PC-3 (cell line): ENCODE results near the gene TP53BP1. TPM values are rescaled to one million over a fixed set of nuclear protein-coding genes. Genes with fewer than 3 reads are reported as not detected.

Experiments used
- ATAC-seq: fragments of 200-7000 bp; cut with Tn5 transposase; 2 replicates; pipeline ENCODE4 v1.9.1; 2020; ENCODE audit warnings: mild to moderate bottlenecking, moderate library complexity
- BruUV-seq: library from RNA; stranded (reverse); fragments of 400-500 nt; replicated peaks from 2 replicates; lab custom pipeline; 2021; lab: Mats Ljungman, UMichigan
- CTCF ChIA-PET: fragments of 300-600 bp; sonication (Branson Sonifier 250); formaldehyde crosslinking; loops from one replicate; lab custom pipeline; 2022; ENCODE audit warnings: antibody characterized with exemption; lab: Charles Lee
- POLR2A ChIA-PET: fragments of 300-600 bp; sonication (Branson Sonifier 250); formaldehyde crosslinking; loops from one replicate; lab custom pipeline; 2022; ENCODE audit warnings: antibody characterized with exemption; ENCODE audit not compliant: unreplicated experiment; lab: Charles Lee
- DNase-seq: peaks from one replicate; pipeline ENCODE4 v3.0.0-alpha.2; 2015
- H2AFZ ChIP-seq: fragments of 300-600 bp; sonication (generic); 2 replicates; pipeline ENCODE4 v1.6.0; 2016; ENCODE audit warnings: antibody characterized with exemption, low read length
- H3F3A ChIP-seq: fragments of 300-600 bp; sonication (generic); one replicate; pipeline ENCODE4 v1.6.0; 2017; ENCODE audit warnings: antibody characterized with exemption, low read length, control low read depth, mild to moderate bottlenecking; ENCODE audit not compliant: unreplicated experiment
- H3K27ac ChIP-seq: fragments of 300-600 bp; sonication (generic); 2 replicates; pipeline ENCODE4 v1.5.1; 2016; ENCODE audit warnings: mild to moderate bottlenecking, low read length
- H3K27me3 ChIP-seq: fragments of 300-600 bp; sonication (generic); 2 replicates; pipeline ENCODE4 v1.6.1; 2016; ENCODE audit warnings: low read length, mixed read lengths
- H3K36me3 ChIP-seq: fragments of 300-600 bp; sonication (generic); 2 replicates; pipeline ENCODE4 v1.6.1; 2016; ENCODE audit warnings: low read depth, mixed run types, low read length, mixed read lengths
- H3K4me1 ChIP-seq: fragments of 300-600 bp; sonication (generic); 2 replicates; pipeline ENCODE4 v1.5.1; 2016; ENCODE audit warnings: low read length; ENCODE audit not compliant: insufficient read depth
- H3K4me2 ChIP-seq: fragments of 300-600 bp; sonication (generic); 2 replicates; pipeline ENCODE4 v1.6.0; 2016; ENCODE audit warnings: low read length
- H3K4me3 ChIP-seq: fragments of 300-600 bp; sonication (generic); 2 replicates; pipeline ENCODE4 v1.5.1; 2016; ENCODE audit warnings: mild to moderate bottlenecking, low read length, mixed read lengths
- H3K79me2 ChIP-seq: fragments of 300-600 bp; sonication (generic); 2 replicates; pipeline ENCODE4 v1.6.1; 2017; ENCODE audit warnings: low read length, mixed read lengths
- H3K9ac ChIP-seq: fragments of 300-600 bp; sonication (generic); 2 replicates; pipeline ENCODE4 v1.6.0; 2016; ENCODE audit warnings: mild to moderate bottlenecking, low read length
- H3K9me2 ChIP-seq: fragments of 300-600 bp; sonication (generic); replicated peaks from 2 replicates; pipeline ENCODE4 v1.6.1; 2016; ENCODE audit warnings: mixed run types, low read length, mixed read lengths
- H3K9me3 ChIP-seq: fragments of 300-600 bp; sonication (generic); 2 replicates; pipeline ENCODE4 v1.6.1; 2016; ENCODE audit warnings: low read length, mixed read lengths
- H4K20me1 ChIP-seq: fragments of 300-600 bp; sonication (generic); 2 replicates; pipeline ENCODE4 v1.6.1; 2016; ENCODE audit warnings: low read length, mixed read lengths
- EZH2 ChIP-seq: fragments of 300-600 bp; sonication (generic); IDR thresholded peaks from one replicate; pipeline ENCODE4 v1.6.1; 2017; ENCODE audit warnings: antibody characterized with exemption, mild to moderate bottlenecking, low read length; ENCODE audit not compliant: unreplicated experiment
- EZH2phosphoT487 ChIP-seq: fragments of 300-600 bp; sonication (generic); IDR thresholded peaks from 2 replicates; pipeline ENCODE4 v1.6.1; 2018; ENCODE audit warnings: mild to moderate bottlenecking, antibody characterized with exemption, low read length, borderline replicate concordance
- intact Hi-C: fragments of 100-400 bp; cut with micrococcal nuclease; formaldehyde crosslinking; loops from 2 replicates; pipeline ENCODE4 v1.9.0; 2023
- total RNA-seq: library from RNA; depleted of rRNA; stranded (reverse); fragments of >200 nt; gene quantifications from 2 replicates; pipeline ENCODE4 v1.2.3, GENCODE V29; 2014
- TF ChIP-seq, protein P1 (sequence below): fragments of 300-600 bp; sonication (generic); conservative IDR thresholded peaks from 2 replicates; pipeline ENCODE4 v1.5.1; 2017; ENCODE audit warnings: antibody characterized with exemption, low read depth, mild to moderate bottlenecking, low read length

The TP53BP1 gene
- total RNA-seq, 1 experiment from 2014 or later = 55.7 TPM

DNA sequence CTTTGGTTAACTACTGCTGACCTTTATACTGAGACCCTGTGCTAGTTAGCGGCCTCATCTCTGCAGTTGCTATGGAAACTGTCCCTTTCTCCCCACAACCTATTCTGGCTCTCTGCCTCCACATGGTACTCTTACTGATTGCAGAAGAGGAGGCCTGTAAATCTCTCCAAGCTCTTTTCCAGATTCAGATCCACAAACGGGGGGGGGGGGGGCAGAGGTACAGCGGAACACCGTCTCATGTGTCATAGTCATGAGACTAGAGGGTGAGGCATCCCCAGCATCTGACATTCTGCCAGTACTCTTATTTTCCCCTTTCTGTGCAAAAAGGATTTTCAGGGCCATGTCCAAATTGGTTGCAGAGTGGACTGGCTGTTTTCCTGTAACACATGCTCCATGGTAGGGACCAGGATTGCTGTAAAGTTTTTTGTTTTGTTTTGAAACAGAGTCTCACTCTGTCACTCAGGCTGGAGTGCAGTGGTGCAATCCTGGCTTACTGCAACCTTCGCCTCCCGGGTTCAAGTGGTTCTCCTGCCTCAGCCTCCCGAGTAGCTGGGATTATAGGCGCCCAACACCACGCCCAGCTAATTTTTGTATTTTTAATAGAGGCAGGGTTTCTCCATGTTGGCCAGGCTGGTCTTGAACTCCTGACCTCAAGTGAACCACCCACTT is 16.2 kb upstream of the TP53BP1 start:
- Histone ChIP-seq H2AFZ (no peak overlapping the region), H3K4me1 (peaks cover 9% of the 10 kb centered on the region), H3K4me3 (no peak overlapping the region), H3K79me2 (no peaks in the 10 kb centered on the region), H3K9ac (no peak overlapping the region), H4K20me1 (no peaks in the 10 kb centered on the region), H3K9me2 (no peaks in the 10 kb centered on the region), H3K36me3 (no peaks in the 10 kb centered on the region), H3K9me3 (no peaks in the 10 kb centered on the region), H3K4me2 (no peak overlapping the region), H3K27ac (no peak overlapping the region), H3K27me3 (no peaks in the 10 kb centered on the region), H3F3A (no peaks in the 10 kb centered on the region)
- TF ChIP-seq EZH2 = no peak
- no peak for TF ChIP-seq EZH2phosphoT487
- CTCF ChIA-PET = no interaction called here
- TSS peak; percentile 20 for BruUV-seq
- intact Hi-C loops = no loop called here
- DNase-seq (no peak), ATAC-seq (no peak)
- POLR2A ChIA-PET = no interaction called here

DNA sequence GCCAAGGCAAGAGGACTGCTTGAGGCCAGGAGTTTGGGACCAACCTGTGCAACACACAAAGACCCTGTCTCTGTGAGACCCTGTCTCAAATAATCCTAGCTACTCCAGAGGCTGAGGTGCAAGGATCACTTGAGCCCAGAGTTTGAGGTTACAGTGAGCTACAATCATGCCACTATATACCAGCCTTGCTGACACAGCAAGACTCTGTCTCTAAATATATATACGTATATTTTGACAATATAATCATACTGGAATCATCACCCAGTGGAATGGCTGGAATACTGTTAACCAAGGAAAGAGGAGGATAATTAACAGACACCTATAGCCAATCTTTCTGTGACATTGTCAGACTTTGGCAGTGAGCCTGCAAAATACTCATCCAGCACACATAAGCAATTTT is 15.5 kb upstream of the TP53BP1 start:
- Histone ChIP-seq H3K4me2 (no peak overlapping the region), H3K9me3 (no peaks in the 10 kb centered on the region), H3K27me3 (no peaks in the 10 kb centered on the region), H3K4me1 (peaks cover 9% of the 10 kb centered on the region), H2AFZ (no peak overlapping the region), H4K20me1 (no peaks in the 10 kb centered on the region), H3K4me3 (no peak overlapping the region), H3K9ac (no peak overlapping the region), H3K36me3 (no peaks in the 10 kb centered on the region), H3K9me2 (no peaks in the 10 kb centered on the region), H3F3A (no peaks in the 10 kb centered on the region), H3K79me2 (no peaks in the 10 kb centered on the region), H3K27ac (no peak overlapping the region)
- intact Hi-C loops = no loop called here
- DNase-seq (no peak), ATAC-seq (no peak)
- TF ChIP-seq EZH2phosphoT487 (no peak), EZH2 (no peak)
- TF ChIP-seq, protein P1, sequence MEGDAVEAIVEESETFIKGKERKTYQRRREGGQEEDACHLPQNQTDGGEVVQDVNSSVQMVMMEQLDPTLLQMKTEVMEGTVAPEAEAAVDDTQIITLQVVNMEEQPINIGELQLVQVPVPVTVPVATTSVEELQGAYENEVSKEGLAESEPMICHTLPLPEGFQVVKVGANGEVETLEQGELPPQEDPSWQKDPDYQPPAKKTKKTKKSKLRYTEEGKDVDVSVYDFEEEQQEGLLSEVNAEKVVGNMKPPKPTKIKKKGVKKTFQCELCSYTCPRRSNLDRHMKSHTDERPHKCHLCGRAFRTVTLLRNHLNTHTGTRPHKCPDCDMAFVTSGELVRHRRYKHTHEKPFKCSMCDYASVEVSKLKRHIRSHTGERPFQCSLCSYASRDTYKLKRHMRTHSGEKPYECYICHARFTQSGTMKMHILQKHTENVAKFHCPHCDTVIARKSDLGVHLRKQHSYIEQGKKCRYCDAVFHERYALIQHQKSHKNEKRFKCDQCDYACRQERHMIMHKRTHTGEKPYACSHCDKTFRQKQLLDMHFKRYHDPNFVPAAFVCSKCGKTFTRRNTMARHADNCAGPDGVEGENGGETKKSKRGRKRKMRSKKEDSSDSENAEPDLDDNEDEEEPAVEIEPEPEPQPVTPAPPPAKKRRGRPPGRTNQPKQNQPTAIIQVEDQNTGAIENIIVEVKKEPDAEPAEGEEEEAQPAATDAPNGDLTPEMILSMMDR = no peak
- POLR2A ChIA-PET = no interaction called here
- CTCF ChIA-PET = no interaction called here
- BruUV-seq = no TSS peak

DNA sequence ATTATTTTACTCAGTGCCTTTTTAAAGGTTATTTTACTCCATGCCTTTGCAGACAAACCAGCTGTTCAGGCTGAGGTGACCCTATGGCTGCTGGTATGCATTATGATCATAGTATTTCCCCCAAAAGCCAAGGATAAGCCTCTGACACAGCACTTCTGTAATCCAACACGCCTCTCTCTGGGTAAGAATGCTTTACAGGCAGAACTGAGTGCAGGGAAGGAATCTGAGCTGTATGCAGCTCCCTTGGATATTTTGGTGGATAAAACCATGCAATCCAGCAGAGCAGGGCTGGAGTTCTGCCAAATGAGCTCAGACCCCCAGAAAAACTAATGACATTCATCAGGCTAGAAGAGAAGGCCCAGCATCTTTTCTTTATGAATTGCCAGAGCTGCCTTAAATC is 12.8 kb upstream of the TP53BP1 start:
- no peak overlapping the region for H3K9ac ChIP-seq

More for the DNA sequence above, 12.8 kb upstream of the TP53BP1 start:
- ChIA-PET CTCF (no interaction called here), POLR2A (no interaction called here)
- Histone ChIP-seq H3K9me2 (no peaks in the 10 kb centered on the region), H3K4me3 (no peak overlapping the region), H3K4me2 (no peak overlapping the region), H4K20me1 (no peaks in the 10 kb centered on the region), H3K27ac (no peak overlapping the region), H3K79me2 (no peaks in the 10 kb centered on the region), H2AFZ (no peak overlapping the region), H3K36me3 (no peaks in the 10 kb centered on the region), H3K9me3 (no peaks in the 10 kb centered on the region), H3F3A (no peaks in the 10 kb centered on the region), H3K27me3 (no peaks in the 10 kb centered on the region), H3K4me1 (no peaks in the 10 kb centered on the region)
- intact Hi-C loops = no loop called here
- no TSS peak for BruUV-seq
- no peak for TF ChIP-seq EZH2
- TF ChIP-seq EZH2phosphoT487 = no peak
- TF ChIP-seq, protein P1 = no peak
- DNase-seq = no peak
- no peak for ATAC-seq
